Heart left ventricle (tissue), 16 donors: Measurements from ENCODE around the gene SORCS2. TPM values are rescaled to one million over a fixed set of nuclear protein-coding genes. Genes with fewer than 3 reads are reported as not detected.
A peak's percentile ranks its signal among the peaks of the same experiment; 100 is the strongest.

ENCODE experiments used
- ATAC-seq, 4 donors: fragments of 200-7000 bp; cut with Tn5 transposase; one replicate each; pipeline ENCODE4 v1.9.1; 2020 to 2022; ENCODE audit warnings: moderate library complexity in 4 of 4, mild to moderate bottlenecking in 3 of 4, moderate number of reproducible peaks in 1 of 4
- DNase-seq, 5 donors: peaks; one replicate each; pipeline ENCODE4 v3.0.0-alpha.2; 2020
- H3K27ac ChIP-seq, 12 donors: fragments of 200-600 bp; sonication (generic) in 4 of 12; one replicate each; pipeline versions ENCODE4 v1.5.0 to v1.8.0; 2016 to 2022; ENCODE audit warnings: mild to moderate bottlenecking in 2 of 12
- H3K27me3 ChIP-seq, 9 donors: fragments of 200-600 bp; sonication (generic) in 2 of 9; one replicate each; pipeline versions ENCODE4 v1.5.1 to v1.8.0; 2016 to 2022; ENCODE audit warnings: mild to moderate bottlenecking in 3 of 9
- H3K36me3 ChIP-seq, 9 donors: fragments of 200-600 bp; sonication (generic) in 2 of 9; one replicate each; pipeline versions ENCODE4 v1.5.0 to v1.8.0; 2018 to 2022; ENCODE audit warnings: mild to moderate bottlenecking in 2 of 9
- H3K4me1 ChIP-seq, 12 donors: fragments of 200-600 bp; sonication (generic) in 4 of 12; one replicate each; pipeline versions ENCODE4 v1.5.0 to v1.8.0; 2016 to 2022; ENCODE audit warnings: mild to moderate bottlenecking in 3 of 12
- H3K4me3 ChIP-seq, 12 donors: fragments of 200-600 bp; sonication (generic) in 4 of 12; one replicate each; pipeline versions ENCODE4 v1.5.0 to v1.8.0; 2017 to 2022; ENCODE audit warnings: mild to moderate bottlenecking in 9 of 12, moderate library complexity in 4 of 12
- H3K9me3 ChIP-seq, 12 donors: fragments of 200-600 bp; sonication (generic) in 4 of 12; one replicate each; pipeline versions ENCODE4 v1.5.0 to v1.8.0; 2016 to 2022; ENCODE audit warnings: mild to moderate bottlenecking in 1 of 12
- POLR2A ChIP-seq, 2 donors: fragments of 450-650 bp; IDR thresholded peaks; one replicate each; pipeline ENCODE4 v1.6.1; 2017; ENCODE audit warnings: antibody characterized with exemption in 2 of 2, mild to moderate bottlenecking in 2 of 2, moderate library complexity in 2 of 2
- WGBS, 4 donors: extraction: QIAGEN DNeasy Blood & Tissue Kit in 2 of 4; methylation state at CpG; one replicate each; pipeline versions ENCODE4 v1.1.5 to v1.1.7; 2013 to 2018; 5-methylcytosine and 5-hydroxymethylcytosine counted together
- intact Hi-C, 10 donors: fragments of 100-400 bp; cut with DNase I; formaldehyde crosslinking; loops; one replicate each; pipeline versions ENCODE4 v1.11.1 to v1.14.2; 2022
- polyA plus RNA-seq, 2 donors: library from polyadenylated mRNA; stranded (reverse); fragments of 200-250 nt; gene quantifications; one replicate each; pipeline ENCODE4 v1.2.3, GENCODE V29; 2013
- total RNA-seq, 9 donors: library from RNA; depleted of rRNA in 2 of 9; stranded (reverse); fragments of >200 nt in 2 of 9; fragmentation: NEBNext Ultra II Directional in 3 of 9; extraction: Animal tissue kit (Norgen Biotek cat#: 25700) in 3 of 9; gene quantifications; one replicate each; pipeline versions ENCODE4 v1.1.0 to v1.2.4, GENCODE V29; 2016 to 2023
- TF ChIP-seq, protein P1 (sequence below), 12 donors: fragments of 200-600 bp; sonication (generic) in 4 of 12; IDR thresholded peaks; one replicate each; pipeline versions ENCODE4 v1.5.0 to v1.8.0; 2018 to 2022; ENCODE audit warnings: antibody characterized with exemption in 12 of 12, mild to moderate bottlenecking in 5 of 12
- donor health status: ischemic (EF 13 %, LVEDD 7.1; RV severe dilation, severe dysfunction).
- donor health status: healthy with polysubstance abuse.
- donor health status: DM: no; HTN: yes; CAD: no.
- donor health status: DM: no; HTN: no; CAD: no.
- donor health status: ischemic (EF 25% LVEDD 6.9; RV normal size, moderate dysfunction).
- donor health status: ischemic (EF 25% LVEDD 5.7; RV mildly dilated, moderate dysfunction).
- donor health status: healthy.
- donor health status: DM: yes; HTN: yes; CAD: no.
- donor health status: ischemic (EF 35%, LVEDD 5.7; RV mildly dilated, moderate dysfunction).
- donor health status: nonischemic (EF 11% LVEDD 7.7; RV severe dilation, severe dysfunction).
- donor health status: DM: yes; HTN: yes; CAD: no.
- donor health status: PGD.
- donor health status: ischemic (EF 29% LVEDD 5.4; RV normal size, mild dysfunction).
- donor health status: nonischemic (EF 23%, LVEDD 6.1; RV moderate dilation, normal function).

SORCS2 gene
- total and polyA plus RNA-seq, 11 donors = 0.28 to 5.5 (median 2.4) TPM

DNA sequence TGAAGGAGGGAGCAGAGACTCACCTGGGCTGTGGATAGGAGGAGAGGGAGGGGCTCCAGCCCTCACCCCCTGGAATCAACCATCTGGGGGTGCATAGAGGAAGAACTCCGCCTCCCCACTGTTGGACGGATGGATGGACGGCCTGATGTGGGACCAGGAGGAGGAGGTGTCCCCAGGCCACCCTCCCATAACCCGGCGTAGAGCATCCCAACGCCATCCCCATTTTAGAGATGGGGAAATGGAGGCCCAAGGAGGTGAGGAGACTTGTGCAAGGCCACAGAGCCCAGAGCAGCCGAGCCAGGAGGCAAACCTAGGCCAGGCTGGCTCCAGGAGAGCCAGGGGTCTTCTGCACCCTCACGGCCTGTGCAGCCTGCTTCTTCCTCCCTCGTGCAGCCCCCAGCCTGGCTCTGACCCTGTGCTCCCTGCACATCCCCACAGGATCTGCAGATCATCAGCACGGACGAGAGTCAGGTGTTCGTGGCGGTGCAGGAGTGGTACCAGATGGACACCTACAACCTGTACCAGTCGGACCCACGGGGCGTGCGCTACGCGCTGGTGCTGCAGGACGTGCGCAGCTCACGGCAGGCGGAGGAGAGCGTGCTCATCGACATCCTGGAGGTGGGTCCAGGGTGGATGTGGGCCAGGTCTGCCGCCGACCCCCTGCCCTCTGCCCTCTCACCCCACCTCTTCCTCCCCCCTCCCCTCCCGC is 483.4 kb downstream of the SORCS2 start:
- Histone ChIP-seq H3K36me3 (no peaks in the 10 kb centered on the region), H3K27me3 (peaks cover 0 to 6% (median 0%) of the 10 kb centered on the region in 9 donors), H3K9me3 (peaks cover 0 to 11% (median 0%) of the 10 kb centered on the region in 12 donors), H3K4me3 (no peak overlapping the region), H3K4me1 (peaks cover 0 to 3% (median 0%) of the 10 kb centered on the region in 12 donors), H3K27ac (no peak overlapping the region)
- DNase-seq (peak in 1 of 5 donors; percentile 49), ATAC-seq (no peak)
- TF ChIP-seq POLR2A (IDR thresholded peaks at IDR 0.05) = no peak
- TF ChIP-seq, protein P1, sequence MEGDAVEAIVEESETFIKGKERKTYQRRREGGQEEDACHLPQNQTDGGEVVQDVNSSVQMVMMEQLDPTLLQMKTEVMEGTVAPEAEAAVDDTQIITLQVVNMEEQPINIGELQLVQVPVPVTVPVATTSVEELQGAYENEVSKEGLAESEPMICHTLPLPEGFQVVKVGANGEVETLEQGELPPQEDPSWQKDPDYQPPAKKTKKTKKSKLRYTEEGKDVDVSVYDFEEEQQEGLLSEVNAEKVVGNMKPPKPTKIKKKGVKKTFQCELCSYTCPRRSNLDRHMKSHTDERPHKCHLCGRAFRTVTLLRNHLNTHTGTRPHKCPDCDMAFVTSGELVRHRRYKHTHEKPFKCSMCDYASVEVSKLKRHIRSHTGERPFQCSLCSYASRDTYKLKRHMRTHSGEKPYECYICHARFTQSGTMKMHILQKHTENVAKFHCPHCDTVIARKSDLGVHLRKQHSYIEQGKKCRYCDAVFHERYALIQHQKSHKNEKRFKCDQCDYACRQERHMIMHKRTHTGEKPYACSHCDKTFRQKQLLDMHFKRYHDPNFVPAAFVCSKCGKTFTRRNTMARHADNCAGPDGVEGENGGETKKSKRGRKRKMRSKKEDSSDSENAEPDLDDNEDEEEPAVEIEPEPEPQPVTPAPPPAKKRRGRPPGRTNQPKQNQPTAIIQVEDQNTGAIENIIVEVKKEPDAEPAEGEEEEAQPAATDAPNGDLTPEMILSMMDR (IDR thresholded peaks at IDR 0.05) = no peak
- intact Hi-C loops = no loop called here
- WGBS, 4 donors = 82 to 87% (median 85%) methylated on average over 27 to 28 of the region's 28 CpGs

DNA sequence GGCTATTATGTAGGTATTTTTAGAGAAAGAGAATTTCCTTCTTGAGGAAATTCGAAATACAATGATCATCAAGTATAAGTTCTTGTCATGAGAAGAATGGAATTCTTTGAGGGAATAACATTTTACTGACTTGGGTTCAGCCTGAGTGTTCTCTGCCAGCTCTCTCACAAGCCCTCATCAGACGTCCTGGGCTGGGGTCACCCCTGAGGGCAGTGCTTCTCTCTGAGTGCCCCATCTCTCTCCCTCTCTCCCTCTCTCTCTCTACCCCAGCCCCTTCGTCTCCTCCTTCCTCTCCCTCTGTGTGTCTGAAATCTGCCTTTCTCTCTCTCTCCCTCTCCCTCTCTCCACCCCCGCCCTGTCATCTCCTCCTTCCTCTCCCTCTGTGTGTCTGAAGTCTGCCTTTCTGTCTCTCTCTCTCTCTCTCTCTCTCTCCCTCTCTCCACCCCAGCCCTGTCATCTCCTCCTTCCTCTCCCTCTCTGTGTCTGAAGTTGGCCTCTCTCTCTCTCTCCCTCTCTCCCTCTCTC is 484.1 kb downstream of the SORCS2 start:
- Histone ChIP-seq H3K27ac (no peak overlapping the region), H3K4me1 (peaks cover 0 to 3% (median 0%) of the 10 kb centered on the region in 12 donors), H3K9me3 (peaks cover 0 to 4% (median 0%) of the 10 kb centered on the region in 12 donors), H3K4me3 (no peak overlapping the region), H3K36me3 (no peaks in the 10 kb centered on the region), H3K27me3 (peaks cover 0 to 6% (median 0%) of the 10 kb centered on the region in 9 donors)
- 33 to 51% (median 49%) methylated on average over 4 of the region's 4 CpGs for WGBS, 4 donors
- DNase-seq (no peak), ATAC-seq (no peak)
- TF ChIP-seq, protein P1 (IDR thresholded peaks at IDR 0.05) = no peak
- no peak for TF ChIP-seq POLR2A (IDR thresholded peaks at IDR 0.05)
- intact Hi-C loops = no loop called here

DNA sequence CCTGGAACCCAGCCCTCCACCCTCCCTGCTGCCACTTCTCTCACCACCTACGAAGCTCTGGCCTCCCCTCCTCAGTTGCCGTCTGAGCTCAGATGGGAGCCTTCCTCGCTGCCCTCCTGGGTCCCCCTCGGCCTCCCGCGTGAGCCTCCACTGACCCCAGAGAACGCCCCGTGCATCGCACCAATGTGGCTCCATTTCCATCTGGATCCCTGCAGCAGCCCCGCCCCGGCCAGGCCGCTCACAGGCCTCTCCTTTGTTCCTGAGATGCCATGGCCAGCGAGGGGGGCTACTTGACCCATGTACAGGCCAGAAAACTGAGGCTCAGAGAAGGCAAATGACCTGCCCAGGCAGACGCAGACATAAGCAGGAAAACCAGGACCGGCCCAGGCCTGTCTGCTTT is 484.7 kb downstream of the SORCS2 start:
- Histone ChIP-seq H3K27ac (no peak overlapping the region), H3K4me1 (peaks cover 0 to 3% (median 0%) of the 10 kb centered on the region in 12 donors), H3K4me3 (no peak overlapping the region), H3K27me3 (peaks cover 0 to 4% (median 0%) of the 10 kb centered on the region in 9 donors), H3K9me3 (peaks cover 0 to 6% (median 0%) of the 10 kb centered on the region in 12 donors), H3K36me3 (no peaks in the 10 kb centered on the region)
- no peak for TF ChIP-seq POLR2A (IDR thresholded peaks at IDR 0.05)
- TF ChIP-seq, protein P1 (IDR thresholded peaks at IDR 0.05) = no peak
- intact Hi-C loops = no loop called here
- WGBS, 4 donors = 83 to 90% (median 88%) methylated on average over 13 to 15 of the region's 15 CpGs
- ATAC-seq (peak in 1 of 4 donors; percentile 9), DNase-seq (peak in 1 of 5 donors; percentile 51)

DNA sequence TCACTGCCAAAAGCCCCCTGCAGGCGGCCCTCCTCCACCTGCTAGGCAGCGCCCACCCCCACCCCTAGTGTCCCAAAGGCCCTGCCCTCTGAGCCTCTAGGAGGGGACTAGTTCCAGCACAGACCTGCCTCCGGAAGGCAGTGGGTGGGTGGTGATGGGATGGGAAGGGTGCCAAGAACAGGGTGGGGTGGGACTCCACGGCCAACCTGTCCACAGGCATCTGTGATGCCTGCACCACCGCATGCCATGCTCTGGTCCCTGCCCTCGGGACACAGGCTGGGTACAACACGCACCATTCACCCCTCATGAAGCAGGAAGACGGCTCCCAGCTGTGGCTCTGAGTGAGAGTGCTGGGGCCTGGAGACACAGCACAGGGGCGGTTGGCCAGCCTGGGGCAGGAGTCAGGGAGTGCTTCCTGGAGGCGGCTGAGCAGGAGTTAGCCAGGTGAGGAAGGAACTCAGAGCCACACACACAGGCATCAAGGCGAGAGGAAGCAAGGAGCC is 485.5 kb downstream of the SORCS2 start:
- Histone ChIP-seq H3K27ac (no peak overlapping the region), H3K27me3 (peaks cover 0 to 4% (median 0%) of the 10 kb centered on the region in 9 donors), H3K36me3 (no peaks in the 10 kb centered on the region), H3K9me3 (peaks cover 0 to 10% (median under 1%) of the 10 kb centered on the region in 12 donors), H3K4me1 (peaks cover 0 to 3% (median 0%) of the 10 kb centered on the region in 12 donors), H3K4me3 (no peak overlapping the region)
- intact Hi-C loops = no loop called here
- WGBS, 4 donors = 65 to 78% (median 71%) methylated on average over 9 to 11 of the region's 11 CpGs
- TF ChIP-seq, protein P1 (IDR thresholded peaks at IDR 0.05) = no peak
- no peak for TF ChIP-seq POLR2A (IDR thresholded peaks at IDR 0.05)
- ATAC-seq (no peak), DNase-seq (peak in 1 of 5 donors; percentile 31)
